DOHH2 (cell line): ENCODE results near the gene PLEKHM3.

Source experiments
- H3F3A ChIP-seq: fragments of 200-600 bp; sonication (generic), shearing (Covaris generic); 2 replicates; pipeline ENCODE4 v1.6.0; 2016; ENCODE audit warnings: antibody characterized with exemption, mild to moderate bottlenecking; ENCODE audit not compliant: control insufficient read depth, insufficient read depth
- H3K27ac ChIP-seq: fragments of 200-600 bp; sonication (generic); 2 replicates; pipeline ENCODE4 v1.5.1; 2014; ENCODE audit warnings: low read depth, mild to moderate bottlenecking, low read length, moderate library complexity
- H3K27me3 ChIP-seq: fragments of 200-600 bp; sonication (generic); 2 replicates; pipeline ENCODE4 v1.6.1; 2014; ENCODE audit warnings: mild to moderate bottlenecking, low read length, mixed read lengths; ENCODE audit not compliant: control insufficient read depth
- H3K36me3 ChIP-seq: fragments of 200-600 bp; sonication (generic); 2 replicates; pipeline ENCODE4 v1.6.1; 2014; ENCODE audit warnings: mild to moderate bottlenecking, low read length, moderate library complexity, mixed read lengths; ENCODE audit not compliant: control insufficient read depth
- H3K4me1 ChIP-seq: fragments of 200-600 bp; sonication (generic); 2 replicates; pipeline ENCODE4 v1.6.1; 2014; ENCODE audit warnings: mild to moderate bottlenecking, low read length, mixed read lengths; ENCODE audit not compliant: control insufficient read depth
- H3K4me2 ChIP-seq: fragments of 200-600 bp; sonication (generic); 2 replicates; pipeline ENCODE4 v1.6.0; 2014; ENCODE audit warnings: mild to moderate bottlenecking, low read length, moderate library complexity
- H3K4me3 ChIP-seq: fragments of 200-600 bp; sonication (generic); 2 replicates; pipeline ENCODE4 v1.5.1; 2014; ENCODE audit warnings: mild to moderate bottlenecking, low read length, mixed read lengths
- H3K79me2 ChIP-seq: fragments of 200-600 bp; sonication (generic); 2 replicates; pipeline ENCODE4 v1.6.1; 2014; ENCODE audit warnings: mild to moderate bottlenecking, low read length, mixed read lengths; ENCODE audit not compliant: control insufficient read depth
- H3K9me2 ChIP-seq: fragments of 200-600 bp; sonication (generic); replicated peaks from 2 replicates; pipeline ENCODE4 v1.6.1; 2014; ENCODE audit warnings: mild to moderate bottlenecking, low read length, mixed read lengths; ENCODE audit not compliant: control insufficient read depth
- H3K9me3 ChIP-seq: fragments of 200-600 bp; sonication (generic); 2 replicates; pipeline ENCODE4 v1.6.1; 2014; ENCODE audit warnings: antibody characterized with exemption, low read length, mixed read lengths; ENCODE audit not compliant: control insufficient read depth, insufficient read depth
- H4K20me1 ChIP-seq: fragments of 200-600 bp; sonication (generic); 2 replicates; pipeline ENCODE4 v1.6.0; 2014; ENCODE audit warnings: low read depth, mild to moderate bottlenecking, antibody characterized with exemption, low read length, moderate library complexity; ENCODE audit not compliant: control insufficient read depth, insufficient read depth
- EZH2phosphoT487 ChIP-seq: fragments of 200-600 bp; sonication (generic); IDR thresholded peaks from 2 replicates; pipeline ENCODE4 v1.6.1; 2017; ENCODE audit warnings: borderline replicate concordance, mild to moderate bottlenecking, antibody characterized with exemption, low read length, moderate library complexity, mixed read lengths
- TF ChIP-seq, protein P1 (sequence below): fragments of 200-600 bp; sonication (generic); IDR thresholded peaks from one replicate; pipeline ENCODE4 v1.5.1; 2014; ENCODE audit warnings: antibody characterized with exemption, mild to moderate bottlenecking, low read depth, low read length; ENCODE audit not compliant: poor library complexity, severe bottlenecking

PLEKHM3 gene

GRCh38 chr2:207869784-207870778, 155.2 kb downstream of the PLEKHM3 start:
- H3K4me3 ChIP-seq: no peak overlapping the region
- no peaks in the 10 kb centered on the region for H3K9me3 ChIP-seq
- H3K4me1 ChIP-seq: no peaks in the 10 kb centered on the region
- no peak overlapping the region for H3K4me2 ChIP-seq
- no peaks in the 10 kb centered on the region for H3F3A ChIP-seq
- TF ChIP-seq, protein P1, sequence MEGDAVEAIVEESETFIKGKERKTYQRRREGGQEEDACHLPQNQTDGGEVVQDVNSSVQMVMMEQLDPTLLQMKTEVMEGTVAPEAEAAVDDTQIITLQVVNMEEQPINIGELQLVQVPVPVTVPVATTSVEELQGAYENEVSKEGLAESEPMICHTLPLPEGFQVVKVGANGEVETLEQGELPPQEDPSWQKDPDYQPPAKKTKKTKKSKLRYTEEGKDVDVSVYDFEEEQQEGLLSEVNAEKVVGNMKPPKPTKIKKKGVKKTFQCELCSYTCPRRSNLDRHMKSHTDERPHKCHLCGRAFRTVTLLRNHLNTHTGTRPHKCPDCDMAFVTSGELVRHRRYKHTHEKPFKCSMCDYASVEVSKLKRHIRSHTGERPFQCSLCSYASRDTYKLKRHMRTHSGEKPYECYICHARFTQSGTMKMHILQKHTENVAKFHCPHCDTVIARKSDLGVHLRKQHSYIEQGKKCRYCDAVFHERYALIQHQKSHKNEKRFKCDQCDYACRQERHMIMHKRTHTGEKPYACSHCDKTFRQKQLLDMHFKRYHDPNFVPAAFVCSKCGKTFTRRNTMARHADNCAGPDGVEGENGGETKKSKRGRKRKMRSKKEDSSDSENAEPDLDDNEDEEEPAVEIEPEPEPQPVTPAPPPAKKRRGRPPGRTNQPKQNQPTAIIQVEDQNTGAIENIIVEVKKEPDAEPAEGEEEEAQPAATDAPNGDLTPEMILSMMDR: no peak
- no peak for TF ChIP-seq EZH2phosphoT487
- no peaks in the 10 kb centered on the region for H3K27me3 ChIP-seq
- H4K20me1 ChIP-seq: no peaks in the 10 kb centered on the region
- H3K27ac ChIP-seq: no peak overlapping the region
- H3K36me3 ChIP-seq: no peaks in the 10 kb centered on the region
- no peaks in the 10 kb centered on the region for H3K9me2 ChIP-seq
- no peaks in the 10 kb centered on the region for H3K79me2 ChIP-seq

- no peaks in the 10 kb centered on the region for H3K27me3 ChIP-seq
- H3K9me3 ChIP-seq: no peaks in the 10 kb centered on the region
- no peaks in the 10 kb centered on the region for H4K20me1 ChIP-seq
- no peaks in the 10 kb centered on the region for H3K79me2 ChIP-seq
- no peaks in the 10 kb centered on the region for H3K9me2 ChIP-seq
- no peak overlapping the region for H3K27ac ChIP-seq
- no peak overlapping the region for H3K4me2 ChIP-seq
- H3K4me3 ChIP-seq: no peak overlapping the region
- no peaks in the 10 kb centered on the region for H3K36me3 ChIP-seq
- TF ChIP-seq EZH2phosphoT487: no peak
- TF ChIP-seq, protein P1: no peak
- no peaks in the 10 kb centered on the region for H3F3A ChIP-seq
- H3K4me1 ChIP-seq: no peaks in the 10 kb centered on the region
These were observed 156.3 kb downstream of the PLEKHM3 start for GRCh38 chr2:207868855-207869596.

DNA sequence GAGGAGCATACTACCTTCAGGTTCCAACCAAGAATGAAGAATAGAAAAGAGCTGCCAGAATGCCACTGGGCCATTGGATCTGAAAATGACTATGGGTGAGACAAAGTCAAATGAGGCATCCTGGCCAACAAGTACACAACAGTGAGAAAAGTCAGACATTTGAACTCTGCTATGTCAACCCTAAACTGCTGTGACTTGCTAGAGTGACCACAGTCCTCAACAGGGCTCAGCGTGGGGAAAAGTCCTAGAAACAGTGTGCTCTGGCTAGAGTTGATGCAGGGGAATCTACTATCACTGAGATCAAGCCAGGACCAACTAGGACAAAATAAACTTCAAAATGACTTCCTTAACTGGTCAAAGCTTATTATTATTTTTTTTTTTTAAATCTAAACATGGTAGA, 157.4 kb downstream of the PLEKHM3 start:
- no peak overlapping the region for H3K4me3 ChIP-seq
- no peak overlapping the region for H3K4me2 ChIP-seq
- H3K27me3 ChIP-seq: no peaks in the 10 kb centered on the region
- no peaks in the 10 kb centered on the region for H3K36me3 ChIP-seq
- no peak overlapping the region for H3K27ac ChIP-seq
- no peaks in the 10 kb centered on the region for H3K9me2 ChIP-seq
- no peaks in the 10 kb centered on the region for H3K79me2 ChIP-seq
- H3F3A ChIP-seq: no peaks in the 10 kb centered on the region
- H4K20me1 ChIP-seq: no peaks in the 10 kb centered on the region
- no peaks in the 10 kb centered on the region for H3K4me1 ChIP-seq
- TF ChIP-seq, protein P1: no peak
- no peak for TF ChIP-seq EZH2phosphoT487
- no peaks in the 10 kb centered on the region for H3K9me3 ChIP-seq
